Stimulated activated naive CD4-positive, alpha-beta T cell (primary cell): ENCODE measurements around the gene LAYN.

Experiments used
- DNase-seq, 6 experiments: peaks; one replicate each; lab custom pipeline; 2025; lab: John Stamatoyannopoulos, UW

LAYN gene

DNA sequence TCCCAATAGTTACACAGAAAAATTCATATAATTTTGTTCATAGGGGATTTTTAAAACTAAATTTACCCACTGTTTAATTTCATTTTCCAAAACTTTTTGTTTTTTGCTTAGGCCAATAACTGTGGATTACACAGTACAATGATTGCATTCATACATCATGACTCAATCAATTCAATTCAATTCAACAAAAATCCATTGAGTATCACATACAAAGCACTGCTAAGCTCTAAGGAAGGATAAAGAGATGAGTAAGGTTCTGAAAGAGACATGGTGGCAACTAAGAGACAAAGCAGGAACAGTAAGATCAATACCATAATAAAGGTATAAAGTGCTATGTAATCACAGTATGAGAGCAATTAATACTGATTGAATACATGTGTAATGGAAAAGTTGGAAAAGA, 9.4 kb upstream of the LAYN start:
- no peak for DNase-seq

DNA sequence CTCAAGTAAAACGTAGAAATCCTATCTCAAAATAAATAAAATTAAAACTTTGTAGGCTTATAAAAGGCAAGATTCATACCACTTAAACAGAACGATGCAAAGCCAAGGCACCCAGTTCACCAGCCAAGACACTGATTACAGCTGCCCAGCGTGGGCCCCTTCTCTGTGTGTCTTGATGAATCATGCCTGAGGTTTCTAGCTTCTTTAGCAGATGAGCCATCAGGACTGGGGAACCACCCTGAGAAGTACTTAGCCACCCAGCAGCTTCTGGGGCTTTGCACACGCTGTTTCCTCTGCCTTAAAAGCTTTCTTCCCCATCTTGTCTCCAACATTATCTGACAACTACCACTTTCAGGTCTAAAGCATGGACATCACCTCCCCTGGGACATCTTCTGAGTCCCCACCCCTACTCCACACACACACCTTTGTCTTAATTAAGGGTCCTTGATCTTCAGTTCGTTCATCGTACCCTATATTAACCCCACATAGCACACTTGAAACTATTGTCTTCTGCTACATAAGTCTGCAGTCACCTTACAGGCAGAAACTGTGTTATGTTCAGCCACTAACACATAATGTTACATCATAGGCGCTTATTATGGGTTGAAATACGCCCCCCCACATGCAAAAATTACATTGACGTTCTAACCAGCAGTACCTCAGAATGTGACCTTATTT, 8.7 kb upstream of the LAYN start:
- DNase-seq: no peak

DNA sequence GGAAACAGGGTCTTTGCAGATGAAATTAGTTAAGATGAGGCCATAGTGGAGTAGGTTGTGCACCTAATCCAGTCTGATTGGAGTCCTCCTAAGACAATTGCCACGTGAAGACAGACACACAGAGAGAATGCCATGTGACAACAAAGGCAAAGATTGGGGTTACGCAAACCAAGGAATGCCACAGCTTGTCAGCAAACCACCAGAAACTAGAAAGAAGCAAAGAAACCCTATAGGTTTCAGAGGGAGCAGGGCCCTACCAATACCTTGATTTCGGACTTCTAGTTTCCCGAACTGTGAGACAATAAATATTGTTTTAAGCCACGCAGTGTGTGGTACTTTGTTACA, 8.2 kb upstream of the LAYN start:
- no peak for DNase-seq

DNA sequence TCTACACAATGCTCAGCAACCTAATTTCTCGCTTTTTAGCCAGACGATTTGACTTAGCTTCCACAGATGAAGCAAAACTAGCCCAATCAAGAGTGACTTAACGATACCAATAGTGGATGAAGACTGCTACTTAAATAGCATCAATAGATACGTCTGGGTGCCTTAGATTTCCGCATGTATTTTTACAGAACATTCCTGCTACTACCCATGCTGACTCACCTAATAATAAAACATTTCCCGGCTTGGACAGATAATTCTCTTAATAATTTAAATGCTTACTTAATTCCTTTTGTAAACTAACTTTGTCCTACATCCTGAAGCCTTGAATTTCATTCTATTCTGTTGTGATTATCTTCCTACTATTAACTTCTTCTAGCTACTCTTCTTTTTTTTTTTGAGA, 5.2 kb upstream of the LAYN start:
- DNase-seq: no peak

DNA sequence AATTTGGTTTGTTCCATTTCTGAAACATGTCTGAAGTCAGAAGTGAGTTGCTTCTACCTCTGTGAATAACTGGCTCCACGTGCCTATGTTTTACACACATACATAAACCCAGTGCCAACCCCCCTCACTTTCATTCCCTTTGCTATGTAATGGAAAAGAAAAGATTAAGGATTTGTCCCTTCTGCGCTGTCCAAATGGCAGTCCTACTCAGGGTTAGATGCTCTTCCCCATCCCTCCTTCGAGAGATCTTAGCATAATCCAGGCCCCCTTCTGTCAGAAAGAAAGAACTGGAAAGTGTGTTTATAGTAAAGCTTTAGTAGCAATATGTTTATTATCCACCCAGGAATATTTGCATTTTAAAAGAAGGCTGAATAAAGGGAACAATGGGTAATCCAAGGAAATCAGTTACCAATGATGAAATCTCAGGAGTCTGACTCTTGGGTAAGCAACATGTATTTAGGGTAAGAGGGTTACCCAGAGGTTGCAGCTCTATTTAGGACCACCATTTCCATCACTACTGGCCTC, 3.1 kb upstream of the LAYN start:
- DNase-seq: no peak

DNA sequence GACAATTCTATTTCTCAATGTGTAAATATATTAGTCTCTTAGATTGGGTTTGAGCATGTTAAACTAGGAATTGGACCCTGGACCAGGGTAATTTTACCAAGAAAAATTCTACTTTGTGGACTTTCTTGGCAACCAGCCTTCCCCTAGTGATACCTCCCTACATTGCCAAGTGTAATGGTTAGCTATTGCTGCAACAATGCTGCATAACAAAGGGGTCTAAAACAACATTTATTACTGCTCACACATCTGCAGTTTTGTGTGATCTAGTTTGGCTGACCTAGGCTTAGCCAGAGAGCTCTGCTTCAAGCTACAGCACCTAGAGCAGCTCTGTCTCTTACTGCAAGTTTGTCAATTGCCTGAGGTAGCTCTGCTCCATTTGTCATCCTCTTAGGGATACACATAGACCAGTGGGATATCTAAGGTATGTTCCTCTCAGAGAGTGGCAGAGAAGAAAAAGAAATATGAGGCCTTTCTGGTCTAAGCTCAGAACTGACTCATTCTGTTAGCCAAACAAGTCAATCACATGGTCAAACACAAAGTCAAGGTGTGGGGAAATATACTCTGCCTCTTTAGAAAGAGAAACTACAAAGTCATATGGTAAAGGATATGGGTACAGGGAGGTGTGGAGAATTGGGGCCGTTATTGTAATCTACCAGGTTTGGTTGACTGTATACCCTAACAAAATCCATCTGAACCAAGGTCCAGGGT, 2.0 kb upstream of the LAYN start:
- no peak for DNase-seq

DNA sequence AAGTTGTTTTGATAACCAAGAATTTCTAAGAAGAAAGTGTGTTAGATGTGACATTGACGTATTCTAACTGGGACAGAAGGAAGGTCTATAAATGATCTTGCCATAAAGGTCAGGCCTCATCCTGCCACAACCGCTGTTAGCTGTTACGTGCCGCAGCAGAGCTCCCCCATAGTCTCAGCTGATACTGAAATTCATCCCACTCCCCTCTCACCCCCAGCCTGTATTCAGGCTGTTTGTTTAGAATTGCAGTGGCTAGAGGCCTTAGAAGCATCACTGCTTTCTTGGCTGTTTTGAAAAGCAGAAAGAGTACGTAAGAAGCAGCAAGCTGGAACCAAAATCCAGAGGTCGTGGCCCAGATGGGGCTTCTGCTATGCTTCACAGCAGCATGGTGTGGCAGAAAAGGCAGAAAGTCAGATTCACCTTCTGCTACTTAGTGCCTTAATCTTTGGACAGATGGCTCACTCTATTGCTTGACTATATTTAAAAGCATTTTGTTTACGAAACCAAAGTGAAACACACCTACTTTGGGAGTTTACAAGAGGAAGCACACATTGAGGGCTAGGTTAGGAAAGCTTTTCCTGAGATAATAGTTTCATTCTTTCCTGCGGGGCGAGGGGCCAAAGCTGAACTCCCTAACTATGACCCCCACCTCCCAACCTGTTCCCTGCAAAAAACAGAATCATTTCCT, 950 bp upstream of the LAYN start:
- DNase-seq: peak in 1 of 6 experiments; percentile 30

DNA sequence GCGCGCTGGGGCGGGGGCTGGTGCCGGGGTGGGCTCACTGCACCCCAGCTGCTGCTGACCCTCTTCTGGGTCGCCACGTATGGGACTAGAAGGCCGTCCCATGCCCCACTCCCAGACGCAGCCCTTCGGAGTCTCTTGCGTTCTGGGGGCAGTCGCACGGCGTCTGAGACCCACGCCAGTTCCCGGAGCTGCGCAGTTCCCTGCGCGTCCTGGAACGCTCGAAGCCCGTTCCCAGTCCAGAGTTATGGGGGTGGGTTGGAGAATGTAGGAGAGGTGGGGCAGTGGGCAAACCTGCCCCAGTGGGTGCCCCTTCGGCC, 375 bp downstream of the LAYN start:
- DNase-seq: peak in 1 of 6 experiments; percentile 20

DNA sequence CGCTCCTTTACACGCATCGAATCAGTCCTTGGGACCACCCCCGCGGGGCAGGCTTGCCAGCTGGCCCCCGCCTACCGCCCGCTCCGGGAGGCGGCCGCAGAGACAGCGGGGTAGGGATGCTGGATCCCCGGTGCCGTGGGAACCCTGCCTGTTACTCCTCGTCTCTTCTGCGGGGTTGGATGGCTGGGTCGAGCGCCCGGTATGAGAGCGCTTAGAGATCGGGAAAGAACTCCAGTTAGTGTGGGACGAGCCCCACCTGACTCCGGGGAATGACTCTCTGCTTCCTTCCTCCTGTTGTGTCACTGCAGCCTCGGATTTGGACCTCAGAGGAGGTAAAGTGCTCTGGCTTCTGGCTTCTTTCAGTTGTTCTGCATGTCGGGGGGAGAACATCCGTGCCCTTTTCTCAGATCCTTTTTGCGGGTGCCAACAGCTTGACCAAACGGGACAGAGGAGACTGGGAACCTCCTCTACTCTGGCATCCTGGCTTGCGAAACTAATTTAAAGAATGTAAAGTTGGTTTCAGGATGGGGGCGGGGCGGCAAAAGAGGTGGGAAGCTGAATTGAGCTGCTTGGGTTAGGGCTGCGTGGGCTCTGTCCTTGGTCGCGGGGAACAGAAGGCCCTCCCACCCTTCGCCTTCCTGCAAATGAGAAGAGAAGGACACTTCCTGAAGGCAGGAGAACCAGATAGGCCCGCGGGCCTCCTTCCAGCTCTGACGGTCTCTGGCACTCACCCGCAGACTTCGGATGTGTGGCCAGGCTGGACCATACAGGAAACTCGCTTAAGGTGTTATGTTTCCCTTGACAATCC, 938 bp downstream of the LAYN start:
- peak in 2 of 6 experiments; percentile 8 to 20 for DNase-seq

DNA sequence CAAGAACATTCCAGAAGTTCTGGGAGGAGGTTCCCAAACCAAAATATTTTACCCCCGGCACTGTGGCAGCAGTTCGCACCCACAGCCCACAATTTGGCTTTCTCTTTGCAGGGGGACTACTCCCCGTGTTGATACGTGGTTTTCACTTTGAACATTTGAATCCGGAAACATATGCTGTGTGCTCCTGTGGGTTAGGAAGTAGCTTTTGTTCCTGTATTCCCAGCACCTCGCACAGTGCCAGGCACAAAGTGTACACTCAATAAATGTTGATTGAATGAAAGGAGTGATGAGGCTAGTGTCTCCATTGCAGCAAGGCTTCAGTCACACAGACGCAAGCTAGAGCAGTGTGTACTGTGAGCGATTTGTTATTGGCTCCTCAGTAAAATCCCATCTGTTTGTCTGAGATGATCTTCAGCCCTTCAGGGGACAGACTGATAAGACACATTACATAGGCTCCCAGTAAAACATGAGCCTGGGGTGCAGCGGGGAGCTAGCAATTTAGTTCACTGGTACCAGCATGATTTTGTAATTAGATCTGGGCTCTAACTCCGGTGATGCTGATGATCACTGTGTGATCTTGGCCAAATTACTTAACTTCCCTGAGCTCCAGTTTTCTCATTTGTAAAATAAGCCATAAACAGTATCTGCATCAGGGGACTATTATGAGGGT, 2.2 kb downstream of the LAYN start:
- no peak for DNase-seq

DNA sequence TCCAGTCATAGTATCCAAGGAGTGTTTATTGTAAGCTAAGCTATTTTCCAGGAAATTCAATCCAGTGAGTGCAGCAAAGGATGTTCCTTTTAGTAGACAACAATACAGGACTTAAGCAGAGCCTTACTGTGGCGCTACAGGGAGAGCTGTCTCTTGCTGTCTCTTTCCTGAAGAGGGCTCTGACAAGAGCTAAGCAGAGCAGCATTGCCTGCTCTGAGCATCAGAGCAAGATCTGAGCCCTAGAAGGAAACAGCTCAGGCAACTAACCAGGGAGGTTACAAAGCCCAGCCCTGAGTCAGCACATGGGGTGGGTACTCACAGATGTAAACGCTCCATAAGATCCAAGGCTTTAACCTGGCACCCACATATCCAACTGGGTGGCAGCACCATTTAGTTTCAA, 8.0 kb downstream of the LAYN start:
- no peak for DNase-seq

DNA sequence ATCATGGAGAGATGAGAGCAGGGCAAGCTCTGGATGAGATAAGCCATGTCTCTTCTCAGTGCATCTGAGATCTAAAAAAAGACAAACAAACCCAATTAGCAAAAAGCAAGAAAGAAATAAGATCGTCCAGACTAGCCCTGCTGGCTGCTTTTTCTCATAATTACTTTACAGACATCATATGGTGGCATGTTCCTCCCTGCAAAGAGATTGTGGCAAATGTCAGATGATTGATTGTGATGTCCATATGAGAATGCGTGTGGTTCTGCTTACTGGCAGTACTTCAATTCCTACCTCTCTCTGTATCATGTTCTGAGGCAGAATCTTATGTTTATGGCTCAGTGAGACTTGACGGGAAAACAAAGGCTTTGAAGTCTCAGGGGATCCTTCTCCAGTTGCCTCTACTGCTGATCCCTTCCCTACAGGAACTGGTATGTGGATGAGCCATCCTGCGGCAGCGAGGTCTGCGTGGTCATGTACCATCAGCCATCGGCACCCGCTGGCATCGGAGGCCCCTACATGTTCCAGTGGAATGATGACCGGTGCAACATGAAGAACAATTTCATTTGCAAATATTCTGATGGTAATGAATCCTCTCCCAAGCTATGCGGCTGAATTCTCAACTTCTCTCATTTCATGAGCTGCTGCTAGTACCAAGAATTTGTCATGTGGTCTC, 8.8 kb downstream of the LAYN start:
- DNase-seq: no peak

DNA sequence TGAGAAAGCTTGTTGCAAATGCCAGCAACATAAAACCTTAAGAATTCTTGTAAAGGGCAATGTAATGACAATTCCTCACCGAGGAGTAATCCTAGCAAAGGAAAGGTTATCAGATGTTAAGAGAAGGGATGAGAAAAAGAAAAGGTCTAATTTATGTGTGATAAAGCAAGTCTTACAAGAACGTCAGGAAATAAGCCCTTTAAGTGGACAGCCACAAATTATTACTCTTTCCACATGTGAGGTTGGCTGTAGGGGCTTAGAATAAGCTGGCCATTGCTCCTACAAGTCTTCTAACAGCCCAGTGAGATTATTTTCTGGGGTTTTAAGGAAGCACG, 9.3 kb downstream of the LAYN start:
- no peak for DNase-seq

DNA sequence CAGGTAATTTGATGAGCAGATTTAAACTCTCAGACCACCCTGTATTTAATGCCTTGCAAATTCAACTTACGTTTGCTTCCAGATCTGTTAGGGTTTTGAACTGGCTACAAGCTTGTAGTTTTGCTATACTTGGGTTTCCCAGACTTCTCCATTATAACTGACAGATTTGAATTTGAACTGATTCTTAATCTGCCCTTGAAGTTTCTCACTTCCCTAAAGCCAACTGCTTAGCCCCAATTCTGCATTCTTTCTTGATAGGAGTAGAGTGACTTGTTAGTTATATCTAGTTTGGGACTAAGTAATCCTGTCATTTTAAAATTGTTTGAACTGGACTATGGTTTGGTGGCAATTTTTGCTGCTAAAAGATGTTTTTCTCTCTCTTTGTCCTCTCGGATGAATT, 9.7 kb downstream of the LAYN start:
- DNase-seq: no peak

DNA sequence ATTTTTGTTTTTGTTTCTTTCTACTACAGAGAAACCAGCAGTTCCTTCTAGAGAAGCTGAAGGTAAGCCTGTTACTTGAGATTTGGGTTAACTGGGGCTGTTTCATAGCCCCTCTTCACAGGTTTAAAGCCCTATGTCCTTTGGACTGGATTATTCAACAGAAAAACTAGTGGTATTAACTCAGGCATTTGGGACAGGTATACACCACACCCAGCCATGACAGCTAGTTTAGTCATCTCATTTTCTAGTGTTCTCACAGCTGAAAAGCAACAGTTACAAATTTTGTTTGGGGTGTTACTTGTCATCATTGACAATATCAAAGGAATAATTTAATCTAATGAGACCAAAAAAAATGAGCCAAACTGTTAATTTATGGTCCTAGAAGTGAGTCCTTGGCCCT, 14.0 kb downstream of the LAYN start:
- DNase-seq: no peak

DNA sequence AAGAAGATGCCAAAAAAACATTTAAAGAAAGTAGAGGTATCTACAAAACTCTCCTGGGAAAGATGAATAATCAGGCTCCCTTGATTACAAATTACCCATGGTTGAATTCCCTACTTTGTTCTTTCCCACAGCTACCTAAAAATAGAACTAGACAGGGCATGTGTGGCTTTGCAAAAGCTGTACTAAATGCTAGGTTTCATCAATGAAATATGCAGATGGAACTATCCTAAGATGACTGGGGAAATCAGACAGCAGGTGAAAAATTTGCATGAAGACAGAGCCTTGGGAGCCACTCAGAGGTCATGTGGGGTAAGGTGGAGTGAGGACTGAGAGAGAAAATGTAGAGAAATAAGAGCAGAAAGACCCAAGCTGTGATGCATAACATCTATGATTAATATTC, 14.7 kb downstream of the LAYN start:
- DNase-seq: no peak

DNA sequence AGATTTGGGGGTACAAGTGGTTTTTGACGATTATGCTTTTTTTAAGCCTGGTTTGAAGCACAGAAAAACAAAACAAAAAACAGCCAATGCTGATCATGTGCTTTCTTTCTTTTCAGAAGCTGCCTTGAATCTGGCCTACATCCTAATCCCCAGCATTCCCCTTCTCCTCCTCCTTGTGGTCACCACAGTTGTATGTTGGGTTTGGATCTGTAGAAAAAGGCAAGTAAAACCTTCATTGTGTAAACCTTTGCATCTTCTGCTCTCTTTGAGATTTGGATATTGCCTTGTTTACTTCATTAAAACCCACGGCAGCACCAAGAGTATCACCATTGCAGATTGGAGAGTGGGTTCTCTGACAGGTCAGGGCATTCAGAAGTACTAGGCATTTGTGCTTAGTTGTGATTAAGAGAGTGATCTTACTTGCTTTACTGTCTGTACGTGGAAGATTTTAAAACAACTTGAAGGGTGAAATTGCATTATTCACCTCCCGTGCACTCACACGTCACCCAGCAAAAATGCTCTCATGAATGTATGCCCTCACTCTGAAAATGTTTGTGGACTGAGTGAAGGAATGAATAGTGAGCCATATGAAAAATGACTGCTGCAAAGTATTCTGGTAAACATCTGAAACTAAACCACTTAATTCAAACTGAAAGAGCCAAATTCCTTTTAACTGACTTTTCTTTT, 17.0 kb downstream of the LAYN start:
- no peak for DNase-seq

DNA sequence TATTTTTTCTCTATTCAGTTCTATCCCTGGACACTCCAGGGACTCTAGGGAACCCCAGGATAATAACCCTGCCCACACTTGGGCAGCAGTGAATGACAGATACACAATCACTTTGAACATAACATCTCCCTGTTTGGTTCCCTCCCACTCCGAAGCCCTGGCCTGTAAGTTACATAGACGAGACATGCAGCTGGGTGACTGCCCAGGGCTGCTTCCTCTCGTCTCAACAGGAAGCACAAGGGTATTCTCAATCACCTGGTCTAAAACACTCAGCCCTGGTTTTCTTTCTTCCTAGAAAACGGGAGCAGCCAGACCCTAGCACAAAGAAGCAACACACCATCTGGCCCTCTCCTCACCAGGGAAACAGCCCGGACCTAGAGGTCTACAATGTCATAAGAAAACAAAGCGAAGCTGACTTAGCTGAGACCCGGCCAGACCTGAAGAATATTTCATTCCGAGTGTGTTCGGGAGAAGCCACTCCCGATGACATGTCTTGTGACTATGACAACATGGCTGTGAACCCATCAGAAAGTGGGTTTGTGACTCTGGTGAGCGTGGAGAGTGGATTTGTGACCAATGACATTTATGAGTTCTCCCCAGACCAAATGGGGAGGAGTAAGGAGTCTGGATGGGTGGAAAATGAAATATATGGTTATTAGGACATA, 19.4 kb downstream of the LAYN start:
- DNase-seq: no peak

DNA sequence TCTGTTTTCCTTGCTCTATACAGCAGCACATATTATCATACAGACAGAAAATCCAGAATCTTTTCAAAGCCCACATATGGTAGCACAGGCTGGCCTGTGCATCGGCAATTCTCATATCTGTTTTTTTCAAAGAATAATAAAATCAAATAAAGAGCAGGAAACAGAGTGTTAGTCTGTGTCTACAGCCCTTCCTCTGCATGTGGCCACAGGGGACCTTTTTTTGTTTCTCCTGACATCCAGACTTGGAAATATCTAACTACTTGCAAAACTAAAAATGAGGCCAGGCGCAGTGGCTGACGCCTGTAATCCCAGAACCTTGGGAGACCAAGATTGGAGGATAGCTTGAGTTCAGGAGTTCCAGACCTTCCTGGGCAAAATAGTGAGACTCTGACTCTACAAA, 20.3 kb downstream of the LAYN start:
- DNase-seq: no peak

DNA sequence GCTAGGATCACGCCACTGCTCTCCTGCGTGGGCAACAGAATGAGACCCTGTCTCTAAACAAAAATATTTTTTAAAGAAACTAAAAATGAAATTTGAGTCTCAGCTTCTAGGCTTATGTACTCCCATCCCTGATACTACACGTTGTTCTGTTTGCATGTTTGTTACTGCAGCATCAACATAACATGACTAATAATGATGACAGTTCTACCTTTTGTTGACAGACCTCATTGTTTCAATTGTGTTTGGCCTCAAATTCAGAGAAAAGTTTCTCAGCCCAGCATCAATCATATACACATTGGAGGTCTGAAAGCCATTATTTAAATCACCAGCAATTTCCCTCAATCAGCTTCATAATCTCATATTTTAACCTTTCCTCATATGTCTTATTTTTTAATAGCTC, 20.8 kb downstream of the LAYN start:
- no peak for DNase-seq
